Cardiac septum (tissue), 1 donor: ENCODE measurements around the gene NEK6. TPM values are rescaled to one million over a fixed set of nuclear protein-coding genes. Genes with fewer than 3 reads are reported as not detected.
A peak's percentile ranks its signal among the peaks of the same experiment; 100 is the strongest.
"Not testable (repeated sequence)": the region's sequence is repeated elsewhere in the genome, so short reads cannot be mapped to it uniquely, and the experiment has no call there.

Experiments used
- DNase-seq: peaks from one replicate; pipeline ENCODE4 v3.0.0-alpha.2; 2020; ENCODE audit warnings: low spot score
- intact Hi-C: fragments of 100-400 bp; cut with DNase I; formaldehyde crosslinking; loops from one replicate; pipeline ENCODE4 v1.14.0; 2022
- total RNA-seq: library from RNA; stranded (reverse); fragmentation: NEBNext Ultra II Directional; extraction: Animal tissue kit (Norgen Biotek cat#: 25700); gene quantifications from one replicate; pipeline ENCODE4 v1.2.1, GENCODE V29; 2021
- donor health status: DM: no; HTN: no; CAD: no.

The NEK6 gene
- total RNA-seq, 1 donor from 2014 or later, result 11.6 TPM

DNA sequence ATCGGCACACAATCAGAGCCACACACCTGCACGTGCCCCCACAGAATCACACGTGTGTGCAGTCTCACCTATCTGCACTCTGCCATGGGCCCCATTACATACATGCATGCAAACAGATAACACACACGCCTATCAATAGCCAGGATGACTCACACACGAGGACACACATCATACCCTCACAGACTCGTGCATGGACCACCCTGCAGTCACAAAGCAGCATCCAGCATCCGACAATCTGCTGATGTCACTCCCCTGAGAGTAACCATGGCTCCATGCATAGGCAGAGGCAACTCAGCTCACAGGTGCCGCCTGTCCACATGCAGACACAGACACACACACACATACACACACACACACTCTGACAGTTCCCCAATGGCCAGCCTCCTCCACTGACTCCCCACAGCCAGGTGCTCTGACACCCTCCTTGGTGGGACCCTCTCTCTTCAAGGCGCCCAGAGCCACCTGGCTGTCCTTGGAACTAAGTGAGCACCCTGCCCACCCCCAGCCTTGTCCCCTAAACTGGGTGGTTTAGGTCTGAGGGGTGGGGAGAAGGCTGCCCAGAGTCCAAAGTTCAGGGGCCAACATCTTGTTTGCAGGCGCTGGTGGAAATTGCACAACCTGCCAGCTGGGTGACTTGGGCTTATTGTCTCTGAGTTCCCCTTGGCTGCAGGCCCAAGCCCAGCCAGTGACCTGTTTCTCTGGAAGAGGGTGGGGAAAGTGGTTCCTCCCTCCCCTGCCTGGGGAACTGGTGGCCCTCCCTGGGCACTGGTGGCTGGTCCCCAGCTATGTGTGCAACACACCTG is 34.6 kb upstream of the NEK6 start:
- intact Hi-C loops, result no loop called here

DNA sequence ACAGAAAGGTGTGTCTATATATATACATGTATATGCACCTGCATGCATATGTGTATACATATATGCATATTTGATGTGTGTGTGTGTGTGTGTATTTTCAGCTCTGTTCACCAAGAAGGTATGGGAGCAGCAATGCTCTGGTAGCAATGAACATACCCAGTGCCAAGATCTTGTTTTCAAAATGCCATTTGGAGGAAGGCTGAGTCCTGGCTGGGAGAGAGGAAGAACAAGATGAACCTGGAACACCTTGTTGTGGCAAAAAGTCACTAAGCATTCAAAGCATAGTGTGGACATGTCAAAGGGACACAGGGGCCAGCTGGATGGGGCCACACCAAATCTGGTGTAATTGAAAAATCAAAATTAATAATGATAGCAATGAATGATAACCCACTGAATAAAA is 31.8 kb upstream of the NEK6 start:
- DNase-seq, result no peak
- intact Hi-C loops, result no loop called here

More for the DNA sequence above, 34.6 kb upstream of the NEK6 start:
- DNase-seq, result peak; percentile 96

DNA sequence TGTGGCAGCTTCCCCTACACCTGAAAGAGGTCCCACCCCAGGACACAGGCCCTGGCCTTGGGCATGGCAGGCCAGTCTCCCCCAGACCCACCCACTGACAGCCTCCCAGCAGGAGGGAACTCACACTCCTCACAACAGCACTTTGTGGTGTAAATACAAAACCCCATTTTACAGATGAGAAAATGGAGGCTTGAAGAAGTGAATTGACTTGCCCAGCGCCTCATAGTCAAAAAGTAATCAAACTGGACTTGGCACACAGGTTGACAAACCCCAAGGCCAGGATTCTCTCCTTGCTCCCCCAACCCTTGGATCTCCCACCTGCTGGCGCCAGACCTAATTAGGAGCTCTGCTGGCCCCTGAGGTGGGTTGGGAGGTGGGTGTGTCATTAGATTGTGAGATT is 29.2 kb upstream of the NEK6 start:
- no peak for DNase-seq
- intact Hi-C loops, result no loop called here

DNA sequence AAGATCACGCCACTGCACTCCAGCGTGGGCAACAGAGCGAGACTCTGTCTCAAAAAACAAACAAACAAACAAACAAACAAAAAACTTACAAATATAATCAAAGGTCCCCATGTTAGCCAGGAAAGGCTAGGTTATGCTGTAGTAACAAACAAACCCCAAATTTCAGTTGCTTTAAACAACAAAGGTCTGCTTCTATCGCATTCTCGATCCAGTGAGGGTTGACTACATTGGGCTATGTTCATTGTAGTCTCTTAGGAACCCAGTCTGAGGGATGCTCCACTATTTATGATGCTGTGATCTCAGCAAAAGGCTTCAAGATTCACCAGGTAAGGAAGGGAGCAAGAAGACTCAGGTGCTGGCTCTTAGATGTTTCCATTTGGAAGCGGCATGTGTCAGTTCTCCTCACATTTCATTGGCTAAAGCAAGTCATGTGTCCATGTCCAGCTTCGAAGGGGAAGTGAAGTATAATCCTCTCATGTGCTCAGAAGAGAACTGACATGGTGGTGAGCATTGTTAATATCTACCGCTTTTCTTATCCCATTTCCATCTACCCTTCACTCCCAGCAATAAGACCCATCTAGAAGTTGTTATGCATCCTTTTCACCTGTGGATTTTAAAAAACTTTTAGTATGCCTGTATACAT is 26.5 kb upstream of the NEK6 start:
- no peak for DNase-seq
- intact Hi-C loops, result no loop called here

DNA sequence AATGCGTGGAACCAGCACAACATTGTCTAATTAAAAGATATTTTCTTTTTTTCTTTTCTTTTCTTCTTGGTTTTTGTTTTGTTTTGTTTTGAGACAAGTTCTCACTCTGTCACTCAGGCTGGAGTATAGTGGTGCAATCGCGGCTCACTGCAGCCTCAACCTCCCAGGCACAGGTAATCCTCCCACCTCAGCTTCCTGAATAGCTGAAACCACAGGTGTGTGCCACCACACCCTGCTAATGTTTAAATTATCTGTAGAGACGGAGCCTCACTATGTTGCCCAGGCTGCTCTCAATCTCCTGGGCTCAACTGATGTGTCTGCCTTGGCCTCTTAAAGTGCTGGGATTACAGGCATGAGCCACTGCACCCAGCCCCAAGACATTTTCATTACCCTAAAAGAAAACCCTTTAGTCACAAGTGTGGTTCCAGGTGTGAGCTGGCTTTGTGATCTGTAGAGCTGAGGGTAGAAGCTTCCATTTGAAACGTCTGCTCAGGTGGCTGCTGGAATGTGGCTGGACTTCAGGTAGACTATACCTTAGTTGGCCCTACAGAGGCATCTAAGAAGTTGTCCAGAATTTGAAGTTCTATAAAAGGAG is 19.1 kb upstream of the NEK6 start:
- intact Hi-C loops, result no loop called here
- no peak for DNase-seq

DNA sequence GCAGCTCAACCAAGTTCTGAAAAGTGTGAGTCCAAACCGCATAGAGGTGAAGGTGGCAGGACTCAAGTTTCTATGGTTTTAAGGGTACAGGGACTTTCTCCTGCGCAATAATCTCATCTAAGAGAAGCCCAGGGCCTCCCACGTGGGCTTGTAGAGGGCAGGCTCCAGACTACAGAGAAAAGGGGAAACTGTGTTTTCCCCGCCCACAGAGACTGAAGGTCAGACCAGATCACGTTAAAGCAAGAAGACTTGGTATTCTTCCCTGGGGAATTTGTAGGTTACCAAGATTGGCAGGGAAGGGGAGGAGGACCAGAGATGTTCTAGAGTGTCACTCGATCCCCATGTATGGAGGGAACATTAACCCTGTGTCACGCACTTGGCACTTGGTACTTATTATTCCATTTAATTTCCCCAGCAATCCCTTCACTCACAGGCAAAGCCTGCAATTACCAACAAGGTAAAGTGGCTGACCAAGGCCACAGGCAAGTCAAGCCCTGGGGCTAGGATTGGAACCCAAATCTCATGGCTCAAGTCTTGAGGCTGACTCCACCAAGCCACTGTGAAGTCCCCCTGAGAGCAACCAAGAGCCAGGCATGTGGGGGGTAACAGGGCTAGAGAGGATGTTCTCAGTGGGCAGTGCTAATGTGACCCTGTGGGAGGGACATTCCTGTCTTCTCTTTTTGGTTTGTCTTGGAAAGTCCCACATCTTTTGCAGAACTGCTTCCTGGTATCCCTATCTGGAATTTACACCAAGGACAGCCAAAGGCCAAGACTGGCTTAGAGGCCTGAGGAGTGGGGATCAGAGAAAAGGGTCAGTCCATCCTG is 18.3 kb upstream of the NEK6 start:
- no peak for DNase-seq
- intact Hi-C loops, result no loop called here

DNA sequence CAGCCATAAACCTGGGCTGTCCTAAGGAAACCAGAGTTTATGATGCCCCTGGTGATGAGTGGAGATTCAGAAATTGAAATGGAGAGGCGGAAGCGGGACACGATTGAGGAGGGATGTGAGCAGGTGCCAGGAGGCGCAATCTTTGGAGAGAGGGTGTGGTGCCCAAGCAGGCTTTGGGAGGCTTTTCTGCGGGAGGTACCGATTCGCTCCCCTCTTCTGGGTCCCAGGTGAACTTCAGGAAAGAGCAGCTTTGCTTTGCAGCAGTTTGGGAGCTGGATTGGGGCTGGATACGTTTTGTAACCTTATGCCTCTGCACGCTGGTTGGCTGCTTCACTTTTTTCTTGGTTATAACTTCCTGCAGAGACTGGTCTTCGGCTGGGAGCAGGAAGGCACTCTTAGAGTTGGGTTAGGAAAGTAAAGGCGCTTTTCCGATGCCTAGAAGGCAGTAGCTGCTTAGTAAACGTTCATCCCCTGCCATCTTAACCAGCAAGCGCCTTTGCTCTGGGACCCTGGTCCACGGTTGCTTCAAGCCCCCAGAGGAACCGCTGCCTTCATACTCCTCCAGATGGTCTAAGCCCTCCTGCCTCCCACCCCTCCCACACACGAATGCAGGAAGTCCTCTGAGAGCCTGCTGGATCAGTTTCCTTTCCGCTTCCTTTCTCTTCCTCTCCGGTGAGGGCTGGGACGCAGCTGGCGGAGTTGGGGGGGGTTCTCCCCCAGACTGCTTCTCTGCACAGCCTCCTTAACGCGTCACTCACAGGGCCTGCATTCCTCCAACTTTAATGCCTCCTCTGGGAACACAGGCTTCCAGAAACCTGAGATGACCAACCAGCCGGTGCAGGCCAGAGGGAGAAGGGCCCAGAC is 15.2 kb upstream of the NEK6 start:
- DNase-seq, result no peak

DNA sequence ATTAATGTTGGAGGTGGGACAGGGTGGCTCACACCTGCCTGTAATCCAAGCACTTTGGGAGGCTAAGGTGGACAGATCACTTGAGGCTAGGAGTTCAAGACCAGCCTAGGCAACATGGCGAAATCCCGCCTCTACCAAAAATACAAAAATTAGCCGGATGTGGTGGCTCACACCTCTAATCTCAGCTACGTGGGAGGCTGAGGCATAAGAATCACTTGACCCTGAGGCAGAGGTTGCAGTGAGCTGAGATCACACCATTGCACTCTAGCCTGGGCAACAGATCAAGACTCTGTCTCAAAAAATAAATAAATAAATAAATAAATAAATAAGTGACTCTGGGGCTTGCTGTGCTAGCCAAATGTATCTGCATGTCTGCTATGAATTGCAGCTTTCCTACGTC is 10.4 kb upstream of the NEK6 start:
- intact Hi-C loops, DNase-seq: not testable (repeated sequence)

More for the DNA sequence above, 15.2 kb upstream of the NEK6 start:
- intact Hi-C loops, result no loop called here

DNA sequence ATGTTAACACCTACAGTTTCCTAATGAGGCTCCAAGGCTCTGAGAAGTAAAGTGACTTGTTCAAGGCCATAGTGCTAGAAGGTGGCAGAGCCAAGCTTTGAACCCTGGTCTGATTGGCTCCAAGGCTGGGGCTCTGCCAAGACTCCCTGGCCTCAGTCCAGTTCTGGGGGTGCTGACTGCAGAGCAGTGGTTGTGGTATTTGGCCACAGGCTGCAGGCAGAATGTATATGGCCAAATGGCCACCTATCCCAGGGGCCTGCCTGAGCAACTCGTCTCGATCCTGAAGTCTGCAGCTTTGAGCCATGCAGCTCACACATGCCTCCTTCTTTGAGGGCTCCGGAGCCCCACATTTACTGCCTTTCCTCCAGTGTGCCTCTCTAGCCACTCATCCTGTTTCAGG is 9.7 kb upstream of the NEK6 start:
- DNase-seq, result no peak
- intact Hi-C loops, result no loop called here

DNA sequence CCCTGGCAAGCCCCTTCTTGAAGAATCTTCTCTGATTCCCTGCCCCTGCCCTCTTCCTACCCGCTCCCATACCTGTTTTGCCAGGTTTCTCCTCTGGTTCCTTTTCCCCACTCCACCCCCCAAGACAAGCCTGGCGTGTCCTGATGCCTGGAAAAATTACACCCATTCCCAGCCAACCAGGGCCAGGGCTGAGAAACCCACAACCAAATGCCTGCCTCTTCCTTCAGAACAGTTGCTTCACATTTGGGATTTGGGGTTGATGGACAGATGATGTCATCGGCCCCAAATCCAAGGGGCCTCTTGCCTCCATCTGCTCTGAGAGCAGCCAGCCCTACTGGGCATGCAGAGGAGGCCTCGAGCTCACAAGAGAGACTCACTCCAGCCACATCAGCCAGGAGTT is 8.8 kb upstream of the NEK6 start:
- no peak for DNase-seq
- intact Hi-C loops, result no loop called here

DNA sequence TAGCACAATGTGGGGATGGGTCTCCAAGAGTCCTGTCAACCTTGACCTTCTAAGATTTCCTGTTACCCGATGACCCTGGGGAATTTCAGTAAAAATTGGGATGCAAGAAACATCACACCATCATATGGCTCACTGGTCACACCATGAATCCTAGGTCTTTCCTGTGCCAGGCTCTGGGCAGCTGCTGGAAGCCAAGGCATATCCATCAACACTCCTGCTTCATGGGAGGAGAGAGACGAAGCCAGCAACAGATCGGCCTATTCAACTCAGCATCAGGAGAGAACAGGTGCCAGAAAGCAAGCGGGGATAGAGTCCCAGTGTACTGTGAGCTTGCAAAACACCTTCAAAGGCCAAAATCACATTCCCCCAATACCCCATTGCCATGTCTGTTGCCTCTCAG is 6.5 kb upstream of the NEK6 start:
- DNase-seq, result no peak

DNA sequence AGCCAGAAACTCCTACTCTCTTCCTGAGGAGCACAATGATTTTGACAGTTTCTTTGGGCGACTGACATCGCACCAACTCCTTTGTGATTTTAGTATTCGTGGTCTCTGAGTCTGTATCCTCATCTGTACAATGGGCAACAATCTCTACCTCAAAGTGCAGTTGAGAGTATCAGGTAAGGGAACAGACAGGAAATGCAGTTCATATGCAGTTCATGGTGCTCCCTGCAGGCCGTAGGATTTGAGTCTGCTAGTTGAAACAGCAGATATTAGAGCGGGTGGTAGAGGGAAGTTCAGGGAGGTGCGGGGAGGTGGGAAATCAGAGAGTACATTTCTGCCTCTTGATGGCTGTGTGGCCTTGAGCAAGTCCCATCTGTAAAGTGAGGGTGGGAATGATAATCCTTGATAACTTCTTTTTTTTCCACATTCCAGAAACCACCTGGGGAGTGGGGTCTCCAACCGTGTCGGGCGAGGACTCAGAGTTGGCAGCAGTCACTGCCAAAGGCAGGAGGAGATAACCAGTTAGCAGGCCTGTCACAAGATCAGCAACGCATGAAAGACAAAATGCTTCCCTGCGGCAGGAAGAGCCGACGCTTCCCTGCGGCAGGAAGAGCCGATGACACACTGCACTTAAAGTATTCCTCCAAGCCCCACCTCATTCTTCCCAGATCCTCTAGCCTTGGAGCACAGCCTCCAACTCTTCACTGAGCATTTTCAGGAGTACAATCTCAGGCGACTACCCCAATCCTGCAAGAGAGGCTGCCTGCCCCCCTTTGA is 6.0 kb upstream of the NEK6 start:
- no peak for DNase-seq
- intact Hi-C loops, result no loop called here

More for the DNA sequence above, 6.5 kb upstream of the NEK6 start:
- intact Hi-C loops, result no loop called here

DNA sequence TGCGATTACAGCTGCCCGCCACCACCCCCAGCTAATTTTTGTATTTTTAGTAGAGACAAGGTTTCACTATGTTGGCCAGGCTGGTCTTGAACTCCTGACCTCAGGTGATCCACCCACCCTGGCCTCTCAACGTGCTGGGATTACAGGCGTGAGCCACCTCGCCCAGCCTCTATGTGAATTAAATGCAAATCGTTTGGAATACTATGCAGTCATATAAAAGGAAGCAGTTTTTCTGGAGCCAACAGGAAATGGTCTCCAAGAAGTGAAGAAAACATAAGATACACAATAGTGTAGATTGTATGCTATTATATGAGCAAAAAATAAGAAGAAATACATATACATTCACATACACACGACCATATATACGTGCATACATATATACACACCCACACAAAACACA is 4.9 kb upstream of the NEK6 start:
- intact Hi-C loops, DNase-seq: not testable (repeated sequence)

DNA sequence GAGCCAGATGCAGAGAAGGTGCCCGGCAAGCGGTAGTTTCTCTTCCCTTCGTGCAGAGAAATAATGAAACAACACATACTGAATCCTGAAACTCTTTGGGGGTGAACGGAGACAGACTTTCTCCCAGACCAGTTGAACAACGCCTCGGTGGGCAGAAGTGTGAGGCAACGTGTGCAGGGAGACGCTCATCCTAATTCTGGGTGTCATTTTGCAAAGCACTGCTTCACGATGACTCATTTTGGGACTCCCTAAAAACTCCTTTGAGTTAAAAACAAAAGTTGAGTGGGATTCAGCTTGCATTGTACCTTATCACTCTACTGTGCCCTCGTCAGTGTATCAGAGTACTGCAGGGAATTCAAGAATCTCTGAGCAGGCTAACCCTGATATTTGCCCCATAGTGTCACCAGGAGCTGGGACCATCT is 3.5 kb upstream of the NEK6 start:
- intact Hi-C loops, result no loop called here
- DNase-seq, result no peak

DNA sequence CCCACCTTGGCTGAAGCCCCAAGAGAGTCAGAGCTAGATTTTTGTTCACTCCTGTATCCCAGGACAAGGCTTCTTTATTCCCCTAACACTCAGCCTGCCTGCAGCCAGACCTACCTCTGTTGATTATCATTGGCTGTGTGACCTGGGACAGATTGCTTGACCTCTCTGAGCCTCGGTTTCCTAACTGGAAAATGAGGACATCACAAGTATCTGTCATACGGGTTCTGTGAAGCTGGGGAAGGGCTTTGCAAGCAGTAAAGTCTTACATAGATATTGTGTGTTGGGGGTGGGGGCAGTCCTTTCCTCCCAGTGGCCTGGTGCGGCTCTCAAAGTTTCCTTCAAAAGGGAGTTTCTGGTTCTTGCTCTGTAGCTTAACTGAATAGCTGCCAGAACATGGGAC is 2.5 kb upstream of the NEK6 start:
- intact Hi-C loops, result no loop called here
- DNase-seq, result no peak

DNA sequence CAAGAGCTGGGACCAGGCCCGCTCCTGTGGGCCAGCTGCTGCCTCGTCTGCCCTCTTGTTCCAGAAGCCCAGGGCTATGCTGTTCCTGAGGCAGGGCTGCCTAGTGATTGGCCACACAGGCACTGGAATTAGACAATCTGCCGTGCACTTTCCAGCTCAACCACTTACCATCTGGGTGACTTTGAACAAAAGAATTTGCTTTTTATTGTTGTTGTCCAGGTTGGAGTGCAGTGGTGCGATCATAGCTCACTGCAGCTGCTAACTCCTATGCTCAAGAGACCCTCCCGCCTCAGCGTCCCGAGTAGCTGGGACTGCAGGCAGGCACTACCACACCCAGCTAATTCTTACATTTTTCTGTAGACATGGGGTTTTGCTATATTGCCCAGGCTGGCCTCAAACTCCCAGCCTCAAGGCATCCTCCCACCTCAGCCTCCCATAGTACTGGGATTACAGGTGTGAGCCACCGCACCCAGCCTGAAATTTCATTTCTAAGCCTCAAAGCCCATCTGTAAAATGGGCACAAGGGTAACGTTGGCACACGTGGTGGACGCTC is 1.2 kb upstream of the NEK6 start:
- DNase-seq, result no peak
- intact Hi-C loops, result no loop called here

DNA sequence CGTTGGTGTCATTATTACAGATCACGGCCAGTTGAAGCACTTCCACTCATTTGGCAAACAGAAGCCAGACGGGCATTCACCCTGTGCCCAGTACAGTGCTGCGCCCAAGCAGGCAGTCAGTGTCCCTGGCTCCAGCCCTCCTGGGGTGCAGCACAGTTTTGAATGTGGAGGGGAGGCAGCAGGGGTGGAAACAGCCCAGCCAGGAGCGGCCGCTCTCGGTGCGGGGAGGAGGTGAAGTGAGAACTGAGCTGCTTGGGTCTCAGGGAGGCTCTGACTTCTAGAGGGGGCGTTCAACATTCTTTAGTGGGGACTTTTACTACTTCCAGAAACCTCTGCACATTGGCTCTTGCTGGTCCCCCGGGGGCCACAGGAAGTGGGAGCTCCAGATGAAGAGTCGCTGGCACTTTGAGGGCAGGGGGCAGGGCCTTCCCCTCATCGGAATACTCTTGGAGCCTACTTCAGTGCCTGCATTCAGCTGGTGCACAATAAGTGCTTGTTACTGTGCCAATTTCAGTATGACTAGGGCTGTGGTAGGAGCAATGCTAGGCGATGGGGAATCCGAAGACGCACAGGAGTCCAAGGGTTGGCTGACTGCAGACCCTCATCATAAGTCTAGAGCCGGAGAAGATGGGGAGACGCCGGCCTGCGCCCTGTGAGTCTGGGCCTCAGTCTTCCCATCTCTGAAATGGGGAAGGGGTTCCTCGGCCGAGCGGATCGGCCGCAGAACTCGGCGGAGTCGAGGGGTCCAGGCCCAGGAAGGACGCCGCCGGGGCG is 492 bp upstream of the NEK6 start:
- no peak for DNase-seq
- intact Hi-C loops, result no loop called here
